Measurements from ENCODE around the gene NEK11. TPM values are rescaled to one million over a fixed set of nuclear protein-coding genes. Genes with fewer than 3 reads are reported as not detected.

Gene NEK11
- polyA plus RNA-seq, 4 donors, result 13.1 to 23.5 (median 22.3) TPM

DNA sequence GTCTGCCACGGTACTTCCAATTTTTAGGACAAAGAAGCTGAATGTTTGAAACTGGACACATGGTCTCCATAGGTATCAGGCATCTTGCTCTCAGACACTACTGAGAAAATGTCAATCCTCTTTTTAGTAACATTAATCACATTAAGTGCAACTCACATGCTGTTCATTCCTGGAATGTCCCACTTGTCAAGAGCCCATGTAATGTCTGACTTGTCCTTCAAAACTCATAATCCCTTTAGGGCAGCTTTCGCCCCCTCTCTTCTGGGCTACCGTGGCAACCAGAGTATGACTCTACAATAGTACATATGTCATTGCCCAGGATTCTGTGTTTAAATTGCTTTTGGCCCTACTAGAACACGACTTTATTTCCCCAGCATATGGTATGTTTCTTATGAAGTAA, 367.2 kb downstream of the NEK11 start:
- no peak for DNase-seq (ENCODE audit: low read depth in 4 of 4, low spot score in 3 of 4)

DNA sequence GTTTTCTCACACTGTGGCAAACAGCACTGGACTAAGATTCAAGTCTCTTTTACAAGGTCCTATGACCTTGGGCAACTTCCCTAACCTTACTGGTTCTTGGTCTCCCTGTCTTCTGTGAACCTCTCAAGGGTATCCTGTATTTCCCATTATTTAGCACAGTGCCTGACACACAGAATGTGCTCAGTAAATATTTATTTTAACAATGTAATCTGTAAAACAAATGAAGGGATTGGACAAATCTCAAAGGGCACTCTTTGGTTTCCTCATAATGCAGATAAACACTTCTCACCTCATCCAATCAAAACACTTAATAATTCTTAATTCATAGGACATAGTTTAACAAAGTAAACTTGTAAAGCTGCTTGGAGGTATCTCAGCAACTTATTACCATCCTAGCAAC, 367.7 kb downstream of the NEK11 start:
- DNase-seq (ENCODE audit: low read depth in 4 of 4, low spot score in 3 of 4), result no peak

DNA sequence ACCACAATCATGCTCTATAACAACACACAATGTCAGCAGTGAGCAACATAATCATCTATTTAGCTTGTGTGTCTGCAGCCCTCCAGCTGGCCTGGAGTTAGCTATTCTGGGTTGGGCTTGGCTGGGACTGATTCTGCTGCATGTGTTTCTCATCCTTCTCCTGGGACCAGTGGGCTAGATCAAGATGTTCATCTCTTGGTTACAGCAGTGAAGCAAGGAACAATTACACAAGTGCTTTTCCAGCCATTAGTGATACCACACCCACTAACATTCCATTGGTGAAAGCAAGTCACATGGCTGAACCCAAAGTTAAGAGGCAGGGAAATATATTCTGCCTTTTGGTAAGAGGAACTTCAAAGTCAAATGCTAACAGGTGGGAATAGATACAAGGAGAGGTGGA, 369.5 kb downstream of the NEK11 start:
- DNase-seq (ENCODE audit: low read depth in 4 of 4, low spot score in 3 of 4), result no peak

DNA sequence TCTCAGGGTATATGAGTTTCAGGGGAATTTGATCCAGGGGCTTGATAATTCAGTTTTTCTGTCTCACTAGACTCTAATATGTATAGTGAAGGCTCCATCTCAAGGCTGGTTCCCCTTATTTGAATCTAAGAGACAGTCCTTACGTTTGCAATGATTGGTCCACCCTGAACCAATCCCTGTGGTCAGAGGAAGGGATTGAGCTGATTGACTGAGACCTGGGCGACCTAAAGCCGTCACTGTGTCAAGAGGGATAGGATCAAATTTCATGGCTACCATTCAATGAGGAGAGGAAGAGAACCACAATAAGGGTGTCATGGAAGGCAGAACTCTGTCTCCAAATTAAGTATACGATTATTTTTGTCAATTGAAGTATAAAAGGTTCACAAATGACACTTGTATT, 371.2 kb downstream of the NEK11 start:
- no peak for DNase-seq (ENCODE audit: low read depth in 4 of 4, low spot score in 3 of 4)

Other genes starting within 250 kb of the NEK11 start
- 100 to 1,000 TPM; 110 to 182 (median 145) TPM for gene ATP2C1, start 132.8 kb upstream of the NEK11 start, polyA plus RNA-seq (ENCODE audit: insufficient read length in 4 of 4)
- 10 to 100 TPM; 12.8 to 15.9 (median 13.9) TPM for gene ASTE1, start 52 bp upstream of the NEK11 start, polyA plus RNA-seq (ENCODE audit: insufficient read length in 4 of 4)

All from left renal pelvis (tissue), 4 donors.